GM18499 (cell line): ENCODE measurements around the gene SCYGR4.
"Not testable (repeated sequence)": the region's sequence is repeated elsewhere in the genome, so short reads cannot be mapped to it uniquely, and the experiment has no call there.

Experiments
- ATAC-seq: cut with Tn5 transposase; IDR thresholded peaks from one replicate; pipeline ENCODE4 v1.9.1; 2021; ENCODE audit warnings: moderate number of reproducible peaks; ENCODE audit not compliant: insufficient read depth, unreplicated experiment

SCYGR4 gene, protein sequence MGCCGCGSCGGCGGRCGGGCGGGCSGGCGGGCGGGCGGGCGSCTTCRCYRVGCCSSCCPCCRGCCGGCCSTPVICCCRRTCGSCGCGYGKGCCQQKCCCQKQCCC

DNA sequence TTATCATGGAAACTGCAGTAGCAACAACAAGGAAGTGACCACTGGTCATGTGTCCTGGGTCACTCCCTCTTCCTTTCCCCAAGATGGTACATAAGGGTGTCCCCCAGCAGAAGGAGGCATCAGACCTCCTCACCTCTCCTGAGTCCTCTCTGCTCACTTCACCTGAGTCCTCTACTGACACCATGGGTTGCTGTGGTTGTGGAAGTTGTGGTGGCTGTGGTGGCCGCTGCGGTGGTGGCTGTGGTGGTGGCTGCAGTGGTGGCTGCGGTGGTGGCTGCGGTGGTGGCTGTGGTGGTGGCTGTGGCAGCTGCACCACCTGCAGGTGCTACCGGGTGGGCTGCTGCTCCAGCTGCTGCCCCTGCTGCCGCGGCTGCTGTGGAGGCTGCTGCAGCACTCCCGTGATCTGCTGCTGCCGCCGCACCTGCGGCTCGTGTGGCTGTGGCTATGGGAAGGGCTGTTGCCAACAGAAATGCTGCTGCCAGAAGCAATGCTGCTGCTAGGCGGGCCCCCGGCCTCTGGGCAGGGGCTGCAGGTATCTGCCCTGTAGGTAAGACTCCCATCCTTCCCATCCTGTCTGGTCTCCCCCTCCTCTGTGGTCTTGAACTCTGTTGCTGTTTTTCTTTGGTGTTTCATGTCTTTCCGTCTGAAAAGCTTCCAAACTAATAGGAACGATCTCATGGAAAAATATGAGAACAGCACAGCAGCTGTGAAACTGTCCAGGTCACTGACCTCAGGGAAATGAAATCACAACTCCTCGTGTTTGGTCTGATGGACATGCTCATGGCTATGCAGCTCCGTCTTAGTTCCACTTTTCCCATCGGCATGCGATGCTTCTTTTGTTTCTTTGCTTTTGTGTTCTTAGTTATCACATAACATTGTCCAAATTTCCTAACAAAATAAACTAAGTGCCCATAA is at the start of gene SCYGR4:
Gene SCYGR4 (plus strand): TSS at position 183 of the 915 bp plus-strand sequence. CDS start 0 bp downstream, at position 183.
- no peak for ATAC-seq

DNA sequence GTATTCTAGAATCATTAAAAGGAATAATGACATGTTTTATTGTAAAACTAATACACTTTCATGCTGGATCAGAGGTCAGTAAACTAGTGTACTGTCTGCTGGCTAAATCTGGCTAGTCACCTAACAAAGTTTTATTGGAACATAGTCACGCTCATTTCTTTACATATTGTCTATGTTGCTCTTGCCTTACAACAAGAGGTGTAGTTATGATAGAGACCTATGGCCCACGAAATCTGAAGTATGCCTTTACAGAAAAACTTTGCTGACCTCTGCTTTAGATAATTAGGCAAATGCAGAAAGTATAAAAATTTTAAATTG is 48.5 kb upstream of the SCYGR4 start:
- ATAC-seq, result no peak

GRCh38 chr2:227570615-227571014 is 46.7 kb upstream of the SCYGR4 start:
- no peak for ATAC-seq

DNA sequence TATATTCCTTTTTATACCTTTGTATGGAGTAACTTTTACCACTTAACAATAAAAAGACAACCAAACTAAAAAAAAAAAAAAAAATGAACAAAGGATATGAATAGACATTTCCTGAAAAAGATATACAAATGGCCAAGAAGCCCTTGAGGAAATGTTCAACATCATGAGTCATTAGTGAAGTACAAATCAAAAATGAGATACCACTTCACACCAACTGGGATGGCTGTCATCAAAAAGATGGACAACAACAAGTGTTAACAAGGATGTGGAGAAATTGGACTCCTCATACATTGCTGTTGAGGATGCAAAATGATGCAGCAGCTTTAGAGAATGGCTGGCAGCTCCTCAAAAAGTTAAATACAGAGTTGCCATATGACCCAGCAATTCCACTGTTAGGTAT is 41.2 kb upstream of the SCYGR4 start:
- ATAC-seq, result no peak

DNA sequence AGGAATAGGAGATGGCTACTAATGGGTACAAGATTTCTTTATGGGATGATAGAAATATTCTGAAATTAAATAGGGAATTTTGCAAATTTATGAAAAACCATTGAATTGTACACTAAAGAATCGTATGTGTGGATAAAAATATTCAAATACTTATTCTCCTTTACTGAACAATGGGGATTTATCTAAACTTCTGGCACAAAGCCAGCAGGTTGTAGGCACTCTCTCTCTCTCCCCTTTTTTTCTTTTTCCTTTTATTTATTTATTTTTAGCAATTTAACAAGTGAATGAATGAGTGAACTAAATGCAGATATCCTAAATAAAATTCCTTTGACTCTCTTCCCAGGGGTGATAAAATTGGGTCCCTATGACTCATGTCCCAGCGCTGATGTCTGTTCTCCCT is 40.5 kb upstream of the SCYGR4 start:
- no peak for ATAC-seq

- ATAC-seq, result no peak
Observed at GRCh38 chr2:227577555-227577954, 39.7 kb upstream of the SCYGR4 start.

GRCh38 chr2:227578642-227579041 is 38.7 kb upstream of the SCYGR4 start:
- no peak for ATAC-seq

DNA sequence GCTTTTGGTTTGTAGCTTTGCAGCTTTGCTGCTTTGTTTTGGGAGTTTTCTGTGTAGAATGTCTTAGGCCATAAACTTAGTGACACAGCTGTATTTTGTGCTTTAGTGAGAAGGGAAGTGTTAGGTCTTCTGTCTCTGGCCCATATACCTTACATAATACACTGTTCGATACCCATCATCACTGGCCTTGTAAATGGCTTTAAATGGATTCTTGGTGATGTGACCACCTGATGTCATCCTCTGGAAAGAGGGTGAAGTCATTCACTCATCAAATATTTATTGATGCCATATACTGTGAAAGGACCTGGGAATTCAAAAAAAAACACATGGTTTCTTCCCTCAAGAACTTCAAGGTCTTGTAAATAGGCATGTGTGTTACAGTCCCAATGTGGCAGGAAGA is 37.5 kb upstream of the SCYGR4 start:
- ATAC-seq, result no peak

- ATAC-seq, result no peak
Observed at GRCh38 chr2:227582369-227582768, 34.9 kb upstream of the SCYGR4 start.

GRCh38 chr2:227592694-227593387 is 24.5 kb upstream of the SCYGR4 start:
- peak; percentile 73 for ATAC-seq

GRCh38 chr2:227595797-227596196 is 21.5 kb upstream of the SCYGR4 start:
- no peak for ATAC-seq

GRCh38 chr2:227597036-227597435 is 20.3 kb upstream of the SCYGR4 start:
- ATAC-seq, result no peak

DNA sequence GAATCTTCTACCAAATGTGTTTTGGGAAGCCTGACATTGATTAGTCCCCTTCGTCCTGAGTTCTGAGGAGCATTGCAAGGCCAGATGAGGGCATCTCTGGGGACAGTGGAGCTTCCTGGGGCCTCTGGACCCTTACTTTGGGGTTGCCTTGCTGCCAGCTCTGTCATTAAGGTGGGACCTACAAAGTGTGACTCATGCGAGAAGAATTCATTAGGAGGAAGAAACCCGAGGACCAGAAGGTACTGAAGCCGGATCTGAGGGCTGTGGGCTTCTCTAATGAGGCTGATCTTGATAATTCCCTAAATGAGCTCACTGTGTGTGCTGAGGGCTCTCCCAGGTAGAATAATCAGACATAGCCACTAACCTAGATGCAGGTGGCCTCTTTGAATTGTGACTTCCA is 19.3 kb upstream of the SCYGR4 start:
- no peak for ATAC-seq

GRCh38 chr2:227598835-227599503 is 18.3 kb upstream of the SCYGR4 start, which contains the start of gene SCYGR2:
TSS of gene SCYGR2 (plus strand) at chr2:227598893. CDS start at chr2:227598893, 0 bp downstream.
- ATAC-seq, result not testable (repeated sequence)

DNA sequence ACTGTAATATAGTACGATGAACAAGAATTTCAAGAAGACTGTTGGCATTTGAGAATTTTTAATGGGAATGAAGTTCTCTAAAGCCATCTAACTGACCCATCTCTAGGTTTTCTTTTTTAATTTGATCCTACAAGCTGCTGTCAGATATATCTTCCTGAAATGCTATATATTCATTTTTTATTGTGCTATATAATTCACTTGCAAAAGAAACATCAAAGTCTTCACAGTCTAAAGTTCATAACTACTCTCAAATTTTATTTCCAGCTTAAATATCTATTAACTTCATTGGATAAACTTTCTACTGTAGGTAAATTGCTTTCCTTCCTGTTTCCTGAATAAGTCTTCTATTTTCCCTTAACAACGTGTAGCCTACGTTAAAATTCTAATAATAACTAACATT is 14.9 kb upstream of the SCYGR4 start:
- no peak for ATAC-seq

GRCh38 chr2:227606476-227606875 is 10.8 kb upstream of the SCYGR4 start:
- no peak for ATAC-seq

DNA sequence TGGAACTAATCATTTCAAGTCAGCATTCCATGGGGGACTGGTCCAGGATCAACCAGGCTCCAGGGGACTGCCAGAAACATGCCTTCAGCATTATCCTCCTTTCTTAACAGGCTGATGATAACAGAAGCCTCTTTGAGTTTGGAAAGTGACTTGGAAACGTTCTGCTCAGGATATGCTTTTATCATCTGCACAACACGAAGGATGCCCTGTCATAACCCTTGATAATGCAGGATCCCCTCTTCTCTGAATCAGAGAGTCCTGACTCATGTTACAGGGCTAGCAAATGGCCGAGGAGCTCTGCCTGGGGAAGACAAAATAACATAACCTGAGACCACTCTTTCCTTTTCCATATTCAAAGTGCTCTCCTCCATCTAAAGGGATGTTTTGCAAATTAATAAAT is 9.4 kb upstream of the SCYGR4 start:
- no peak for ATAC-seq

DNA sequence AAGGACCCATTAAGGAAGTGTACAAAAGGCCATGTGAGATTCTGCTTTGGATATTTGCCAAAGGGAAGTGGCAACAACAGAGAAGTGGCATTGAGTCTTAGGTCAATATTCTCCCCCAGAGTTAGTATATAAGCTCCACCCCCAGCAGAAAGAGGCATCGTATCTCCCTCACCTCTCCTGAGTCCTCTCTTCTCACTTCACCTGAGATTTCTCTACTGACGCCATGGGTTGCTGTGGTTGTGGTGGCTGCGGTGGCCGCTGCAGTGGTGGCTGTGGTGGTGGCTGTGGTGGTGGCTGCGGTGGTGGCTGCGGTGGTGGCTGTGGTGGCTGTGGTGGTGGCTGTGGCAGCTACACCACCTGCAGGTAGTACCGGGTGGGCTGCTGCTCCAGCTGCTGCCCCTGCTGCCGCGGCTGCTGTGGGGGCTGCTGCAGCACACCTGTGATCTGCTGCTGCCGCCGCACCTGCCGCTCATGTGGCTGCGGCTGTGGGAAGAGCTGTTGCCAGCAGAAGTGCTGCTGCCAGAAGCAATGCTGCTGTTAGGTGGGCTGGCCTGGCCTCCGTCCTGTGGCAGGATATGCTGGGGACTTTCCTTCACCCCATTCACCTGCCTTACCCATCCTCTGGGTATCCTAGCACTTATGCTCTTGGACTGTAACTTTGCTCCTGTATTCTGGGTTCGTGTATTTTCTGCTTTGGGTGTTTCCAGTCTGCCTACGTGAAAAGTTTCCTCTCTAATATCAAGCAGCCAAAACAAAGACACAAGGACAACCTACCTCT is 8.5 kb upstream of the SCYGR4 start:
- ATAC-seq, result no peak

GRCh38 chr2:227610123-227610522 is 7.2 kb upstream of the SCYGR4 start:
- ATAC-seq, result no peak
